ENCODE results near the gene TRIM58.

Gene TRIM58

DNA sequence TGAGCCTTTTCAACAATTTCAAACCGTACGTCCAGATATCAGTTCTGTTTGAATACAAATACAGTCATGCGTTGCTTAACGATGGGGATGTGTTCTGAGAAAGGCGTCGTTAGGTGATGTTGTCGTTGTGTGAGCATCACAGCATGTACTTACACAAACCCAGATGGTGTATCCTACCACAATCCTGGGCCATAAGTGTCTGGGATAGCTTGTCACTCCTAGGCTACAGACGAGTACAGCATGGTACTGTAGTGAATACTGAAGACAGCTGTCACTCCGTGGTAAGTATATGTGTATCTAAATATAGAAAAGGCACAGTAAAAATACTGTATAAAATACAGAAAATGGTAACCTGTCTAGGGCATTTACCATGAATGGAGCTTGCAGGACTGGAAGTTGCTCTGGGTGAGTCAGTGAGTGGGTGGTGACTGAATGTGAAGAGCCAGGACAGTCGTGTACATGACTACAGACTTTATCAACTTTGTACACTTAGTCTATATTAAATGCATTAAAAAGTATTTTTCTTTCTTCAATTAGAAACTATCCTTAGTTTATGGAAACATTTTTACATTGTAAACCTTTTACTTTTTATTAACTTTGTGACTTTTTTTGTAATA, 27.9 kb downstream of the TRIM58 start:
- DNase-seq (ENCODE audit: low read depth in 3 of 3): no peak

DNA sequence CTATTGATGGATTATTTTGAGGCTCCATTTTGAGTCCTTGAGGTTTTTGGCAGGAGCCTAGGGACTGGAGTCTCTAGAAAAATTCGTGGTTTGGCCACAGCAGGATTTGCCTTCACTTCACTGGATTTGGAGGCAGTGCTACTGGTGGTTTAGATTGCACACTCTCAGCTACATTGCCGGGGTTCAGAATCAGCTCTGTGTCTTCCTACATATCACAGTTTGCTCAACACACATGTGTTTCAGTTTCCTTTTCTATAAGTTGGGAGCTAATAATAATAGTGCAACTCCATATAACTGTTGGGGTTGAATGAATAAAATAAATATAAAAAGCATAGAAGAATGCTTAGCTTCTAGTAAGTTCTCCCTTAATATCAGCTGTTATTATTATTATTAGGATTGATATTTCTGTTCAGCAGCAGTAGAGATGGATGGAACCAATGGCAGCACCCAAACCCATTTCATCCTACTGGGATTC, 38.2 kb downstream of the TRIM58 start, which contains the start of gene OR2W3:
TSS of gene OR2W3 (plus strand) at position 425 of the 475 bp plus-strand sequence. CDS start at position 425, 0 bp downstream.
- DNase-seq (ENCODE audit: low read depth in 3 of 3): no peak

GRCh38 chr1:247895976-247896375, 39.0 kb downstream of the TRIM58 start:
- DNase-seq (ENCODE audit: low read depth in 3 of 3): no peak

GRCh38 chr1:247904122-247904521, 47.1 kb downstream of the TRIM58 start:
- no peak for DNase-seq (ENCODE audit: low read depth in 3 of 3)

DNA sequence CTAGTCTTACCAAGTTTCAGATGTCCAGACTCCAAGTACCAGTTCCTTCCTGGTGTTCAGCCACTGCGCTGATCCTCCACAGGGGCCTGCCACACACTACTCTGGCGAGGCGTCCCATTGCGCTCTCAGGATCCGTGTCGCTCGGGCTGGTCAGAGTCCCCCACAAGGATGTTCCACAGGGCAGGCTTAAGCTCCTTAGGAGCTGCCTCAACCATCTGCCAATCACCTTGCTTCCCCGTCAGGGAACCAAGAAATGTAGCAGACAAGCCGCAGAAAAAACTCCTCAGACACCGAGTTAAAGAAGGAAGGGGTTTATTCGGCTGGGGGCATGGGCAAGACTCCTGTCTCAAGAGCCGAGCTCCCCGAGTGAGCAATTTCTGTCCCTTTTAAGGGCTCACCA, 48.2 kb downstream of the TRIM58 start:
- no peak for DNase-seq (ENCODE audit: low read depth in 3 of 3)

DNA sequence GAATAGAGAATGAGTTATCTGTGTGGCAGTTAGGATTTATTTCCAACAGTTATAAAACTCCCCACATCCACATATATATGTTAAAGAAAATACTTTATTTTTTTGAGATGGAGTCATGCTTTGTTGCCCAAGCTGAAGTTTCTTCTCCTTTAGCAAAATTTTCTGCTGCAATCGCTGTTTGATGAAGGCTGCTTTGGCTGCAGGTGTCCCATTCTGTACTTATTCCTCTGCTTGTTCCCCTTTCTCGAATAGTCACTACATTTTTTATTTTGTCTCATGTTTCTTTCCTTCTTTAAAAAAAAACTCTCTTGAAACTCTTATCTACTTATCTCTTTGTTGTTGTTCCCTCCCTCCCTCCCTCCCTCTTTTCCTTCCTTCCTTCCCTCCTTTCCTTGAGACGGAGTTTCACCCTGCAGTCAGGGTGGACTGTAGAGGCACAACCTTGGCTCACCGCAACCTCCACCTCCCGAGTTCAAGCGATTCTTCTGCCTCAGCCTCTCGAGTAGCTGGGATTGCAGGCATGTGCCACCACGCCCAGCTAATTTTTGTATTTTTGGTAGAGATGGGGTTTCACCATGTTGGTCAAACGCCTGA, 49.0 kb downstream of the TRIM58 start:
- peak in 1 of 3 experiments; percentile 3 for DNase-seq (ENCODE audit: low read depth in 3 of 3)

DNA sequence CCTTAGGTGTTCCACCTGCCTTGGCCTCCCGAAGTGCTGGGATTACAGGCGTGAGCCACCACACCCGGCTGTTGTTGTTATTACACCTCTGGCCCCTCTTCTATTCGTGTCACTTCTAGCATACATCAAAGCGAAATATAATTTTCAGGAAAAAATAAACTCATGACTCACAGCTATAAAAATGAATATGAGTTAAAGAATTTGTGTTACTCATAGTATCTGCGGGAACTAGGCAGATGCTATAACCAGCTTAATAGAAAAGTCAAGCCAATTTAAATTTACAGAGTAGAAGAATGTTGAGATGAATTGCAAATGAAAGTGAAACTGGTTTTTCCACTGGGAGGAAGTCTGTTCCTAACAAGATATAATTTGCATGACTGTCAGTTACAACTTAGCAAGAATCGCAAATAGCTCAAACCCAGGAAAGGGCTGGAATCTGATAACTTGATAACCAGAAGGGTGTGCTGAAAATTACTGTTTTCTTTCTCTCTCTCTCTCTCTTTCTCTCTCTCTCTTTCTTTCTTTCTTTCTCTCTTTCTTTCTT, 49.6 kb downstream of the TRIM58 start:
- DNase-seq (ENCODE audit: low read depth in 3 of 3): no peak

GRCh38 chr1:247908766-247909165, 51.8 kb downstream of the TRIM58 start:
- DNase-seq (ENCODE audit: low read depth in 3 of 3): no peak

DNA sequence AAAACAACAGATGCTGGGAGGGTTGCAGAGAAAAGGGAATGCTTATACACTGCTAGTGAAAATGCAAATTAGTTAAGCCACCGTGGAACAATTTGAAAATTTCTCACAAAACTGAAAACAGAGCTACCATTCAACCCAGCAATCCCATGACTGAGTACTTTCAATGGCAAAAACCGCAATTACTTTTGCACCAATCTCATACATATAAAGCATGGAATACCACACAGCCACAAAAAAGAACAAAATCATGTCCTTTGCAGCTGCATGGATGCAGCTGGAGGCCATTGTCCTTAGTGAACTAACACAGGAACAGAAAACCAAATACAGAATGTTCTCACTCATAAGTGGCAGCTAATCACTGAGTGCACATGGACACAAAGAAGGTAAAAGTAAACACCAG, 56.8 kb downstream of the TRIM58 start:
- no peak for DNase-seq (ENCODE audit: low read depth in 3 of 3)

GRCh38 chr1:247914941-247915662, 58.1 kb downstream of the TRIM58 start:
- no peak for DNase-seq (ENCODE audit: low read depth in 3 of 3)

- DNase-seq (ENCODE audit: low read depth in 3 of 3): no peak
Measured at GRCh38 chr1:247919952-247920351, 63.0 kb downstream of the TRIM58 start, which contains the start of gene OR2T8. Gene OR2T8, plus strand, starts transcription at chr1:247920252. Its CDS starts 766 bp downstream, at chr1:247921018.

- DNase-seq (ENCODE audit: low read depth in 3 of 3): no peak
Measured at GRCh38 chr1:247923941-247924340, 67.0 kb downstream of the TRIM58 start.

DNA sequence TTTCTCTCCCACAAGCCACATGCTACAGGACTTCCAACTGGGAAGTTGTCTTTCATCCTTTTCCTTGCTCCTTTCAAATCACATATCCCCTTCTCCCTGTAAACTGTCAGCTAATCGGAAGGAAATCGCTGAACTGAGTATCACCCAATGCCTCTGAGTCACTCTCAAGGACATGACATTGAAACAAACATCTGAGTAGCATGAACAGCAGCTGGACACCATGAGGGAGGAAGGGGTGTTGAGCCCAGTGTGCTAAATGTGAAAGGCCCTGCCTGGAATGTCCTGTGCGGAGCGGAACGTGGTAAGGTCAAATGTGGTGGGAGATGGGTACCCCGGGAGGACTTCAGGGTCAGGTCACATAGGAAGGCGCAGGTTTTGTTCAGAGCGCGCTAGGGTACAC, 67.9 kb downstream of the TRIM58 start, which contains the start of gene OR2AJ1:
TSS of gene OR2AJ1 (plus strand) at position 22 of the 400 bp plus-strand sequence. CDS start 8,880 bp downstream, outside the sequence.
- no peak for DNase-seq (ENCODE audit: low read depth in 3 of 3)
